DMS153 treated with DMSO at 0.1 percent for 48 hours (cell line): ENCODE data around the gene ASAP3.
"Not testable (repeated sequence)": the region's sequence is repeated elsewhere in the genome, so short reads cannot be mapped to it uniquely, and the experiment has no call there.

ENCODE experiments used
- DNase-seq: peaks from one replicate; lab custom pipeline; 2025; ENCODE audit not compliant: unreplicated experiment; lab: John Stamatoyannopoulos, UW

Gene ASAP3

GRCh38 chr1:23399229-23399628, 84.8 kb downstream of the ASAP3 start:
- no peak for DNase-seq

GRCh38 chr1:23397908-23398307, 86.1 kb downstream of the ASAP3 start:
- no peak for DNase-seq

GRCh38 chr1:23396380-23396779, 87.6 kb downstream of the ASAP3 start:
- DNase-seq = no peak

DNA sequence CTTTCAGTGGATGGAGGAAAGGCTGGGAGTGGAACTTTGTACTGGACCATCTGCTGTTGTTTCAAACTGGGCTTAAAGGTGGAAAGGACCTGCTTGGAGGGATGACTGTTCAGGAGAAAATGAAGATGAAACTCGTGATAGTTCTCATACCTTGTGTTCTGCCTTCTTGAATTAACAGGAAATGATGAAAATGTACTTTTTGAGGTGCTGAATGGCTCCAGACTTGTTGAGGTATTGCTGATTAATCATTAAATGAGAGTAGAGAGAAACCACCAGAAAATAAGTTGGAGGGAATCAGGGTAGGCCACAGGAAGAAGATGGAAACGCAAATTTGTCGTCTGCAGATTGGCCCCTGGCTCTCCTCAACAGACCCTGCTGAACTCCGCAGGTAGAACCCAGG, 88.1 kb downstream of the ASAP3 start:
- no peak for DNase-seq

- DNase-seq = no peak
These were observed 88.7 kb downstream of the ASAP3 start for GRCh38 chr1:23395154-23395724.

- DNase-seq = no peak
These were observed 89.3 kb downstream of the ASAP3 start for GRCh38 chr1:23394684-23395083.

DNA sequence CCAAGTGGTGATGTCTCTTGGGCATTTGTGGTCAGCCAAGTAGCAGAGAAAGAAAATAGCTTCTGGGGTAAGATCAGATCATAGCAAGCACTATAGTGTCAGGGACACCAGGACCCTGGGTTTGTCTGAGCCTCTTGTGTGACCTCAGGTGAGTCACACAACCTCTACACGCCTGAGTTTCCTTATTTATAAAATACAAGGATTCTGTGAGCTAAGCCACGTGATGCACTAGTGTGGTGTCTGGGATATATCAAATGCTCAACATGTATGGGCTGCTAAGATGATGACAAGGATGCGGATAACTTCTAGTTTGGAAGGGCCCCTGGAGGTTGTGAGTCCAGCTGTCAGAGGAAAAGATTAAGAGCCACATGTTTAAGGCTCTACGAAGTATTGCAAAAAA, 89.8 kb downstream of the ASAP3 start:
- DNase-seq = no peak

DNA sequence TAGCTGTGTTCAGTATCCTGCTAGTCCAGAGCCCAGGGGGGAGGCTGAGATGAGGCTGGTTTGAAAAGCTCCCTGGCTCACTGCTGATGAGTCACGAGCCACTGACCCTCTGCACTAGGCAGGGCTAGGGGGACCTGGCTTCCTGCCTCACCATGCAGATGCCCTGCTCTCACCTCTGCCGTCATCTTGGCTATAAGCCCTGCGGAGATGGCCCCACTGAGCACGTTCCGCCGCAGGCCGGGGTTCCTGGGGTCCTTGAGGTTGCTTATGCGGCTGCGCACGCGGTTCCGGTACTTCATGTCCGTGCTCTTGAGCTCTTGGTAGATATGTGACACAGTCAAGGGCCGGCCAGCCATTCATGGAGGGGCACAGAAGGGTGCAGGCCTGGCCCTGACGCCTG, 90.3 kb downstream of the ASAP3 start:
- no peak for DNase-seq

DNA sequence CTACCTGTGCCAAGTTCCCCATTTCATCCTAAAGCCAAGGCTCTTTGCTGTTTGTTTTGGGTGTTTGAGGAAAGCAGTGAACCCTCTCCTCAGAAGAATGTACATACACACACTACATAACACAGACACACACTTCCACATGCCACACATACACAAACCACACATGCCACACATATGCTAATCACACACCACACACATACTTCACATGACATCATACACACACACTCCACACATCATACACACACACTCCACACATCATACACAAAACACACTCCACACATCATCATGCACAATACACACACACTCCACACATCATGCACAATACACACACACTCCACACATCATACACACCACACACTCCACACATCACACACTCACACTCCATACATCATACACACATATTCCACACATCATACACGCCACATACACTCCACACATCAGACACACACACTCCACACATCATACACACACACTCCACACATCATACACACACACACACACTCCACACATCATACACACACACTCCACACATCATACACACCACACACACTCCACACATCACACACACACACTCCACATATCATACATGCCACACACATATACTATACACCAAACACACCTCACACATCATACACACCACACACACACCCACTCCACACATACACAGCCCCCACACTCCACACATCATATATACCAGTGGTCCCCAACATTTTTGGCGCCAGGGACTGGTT, 91.7 kb downstream of the ASAP3 start:
- no peak for DNase-seq

DNA sequence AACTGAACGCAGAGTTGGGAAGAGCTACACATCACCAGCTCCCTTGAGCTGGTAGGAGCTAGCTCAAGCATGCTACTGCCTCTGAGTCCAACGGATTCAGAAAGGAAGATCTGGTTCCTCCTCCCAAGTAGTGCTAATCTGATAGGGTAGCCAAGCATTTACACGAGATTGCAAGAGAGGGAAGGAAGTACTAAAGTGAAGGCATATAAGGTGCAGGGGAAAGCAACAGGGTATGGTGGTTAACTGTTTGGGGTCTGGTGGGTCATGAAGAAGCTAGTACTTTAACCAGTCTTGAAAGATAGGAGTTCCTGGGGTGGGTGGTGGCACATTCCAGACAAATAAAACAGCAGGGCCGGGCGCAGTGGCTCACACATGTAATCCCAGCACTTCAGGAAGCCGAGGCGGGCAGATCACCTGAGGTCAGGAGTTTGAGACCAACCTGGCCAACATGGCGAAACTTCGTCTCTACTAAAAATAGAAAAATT, 94.1 kb downstream of the ASAP3 start:
- DNase-seq = no peak

DNA sequence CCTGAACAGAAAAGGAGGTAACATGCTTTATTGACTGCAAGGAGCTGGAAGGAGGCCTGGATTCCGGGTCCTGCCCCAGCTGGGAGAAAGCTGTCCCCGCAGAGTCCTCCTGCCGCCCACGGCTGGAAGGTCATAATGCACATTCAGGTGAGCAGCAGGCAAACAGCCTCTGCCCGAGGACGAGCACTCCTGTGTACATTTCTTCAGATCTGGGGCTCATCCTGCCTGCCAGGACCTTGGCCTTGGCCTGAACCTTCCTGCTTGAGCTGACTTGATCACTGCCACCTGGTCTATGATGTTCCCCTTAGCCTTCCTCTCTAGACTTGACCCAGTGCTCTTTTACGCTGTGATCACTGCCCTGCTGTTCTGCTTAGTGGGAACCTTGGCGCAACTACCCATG, 96.5 kb downstream of the ASAP3 start:
- DNase-seq = no peak

DNA sequence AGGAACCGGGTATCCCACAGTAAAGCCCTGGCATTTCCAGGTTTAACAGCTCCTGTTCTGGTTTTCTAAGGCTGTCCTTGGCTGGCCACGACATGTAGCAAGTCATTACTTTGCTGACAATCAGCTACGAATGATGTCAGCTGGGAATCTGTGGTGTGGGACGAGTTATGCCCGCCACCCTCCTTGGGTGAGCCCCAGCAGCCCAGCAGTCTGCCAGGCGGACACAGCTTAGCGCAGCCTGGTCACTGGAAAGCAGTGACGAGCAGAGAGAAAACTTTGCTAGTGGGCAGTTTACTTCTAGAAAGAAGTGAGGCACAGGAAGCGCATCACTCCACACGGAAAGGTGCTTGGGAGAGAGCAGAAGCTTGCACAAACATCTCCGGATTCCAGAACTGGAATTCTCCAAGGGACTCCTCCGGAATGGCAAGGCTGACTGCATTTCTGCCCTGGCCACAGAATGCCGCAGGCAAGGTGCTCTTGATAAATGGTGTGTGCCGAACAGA, 98.8 kb downstream of the ASAP3 start:
- DNase-seq = no peak

GRCh38 chr1:23384312-23385058, 99.5 kb downstream of the ASAP3 start:
- DNase-seq = no peak

DNA sequence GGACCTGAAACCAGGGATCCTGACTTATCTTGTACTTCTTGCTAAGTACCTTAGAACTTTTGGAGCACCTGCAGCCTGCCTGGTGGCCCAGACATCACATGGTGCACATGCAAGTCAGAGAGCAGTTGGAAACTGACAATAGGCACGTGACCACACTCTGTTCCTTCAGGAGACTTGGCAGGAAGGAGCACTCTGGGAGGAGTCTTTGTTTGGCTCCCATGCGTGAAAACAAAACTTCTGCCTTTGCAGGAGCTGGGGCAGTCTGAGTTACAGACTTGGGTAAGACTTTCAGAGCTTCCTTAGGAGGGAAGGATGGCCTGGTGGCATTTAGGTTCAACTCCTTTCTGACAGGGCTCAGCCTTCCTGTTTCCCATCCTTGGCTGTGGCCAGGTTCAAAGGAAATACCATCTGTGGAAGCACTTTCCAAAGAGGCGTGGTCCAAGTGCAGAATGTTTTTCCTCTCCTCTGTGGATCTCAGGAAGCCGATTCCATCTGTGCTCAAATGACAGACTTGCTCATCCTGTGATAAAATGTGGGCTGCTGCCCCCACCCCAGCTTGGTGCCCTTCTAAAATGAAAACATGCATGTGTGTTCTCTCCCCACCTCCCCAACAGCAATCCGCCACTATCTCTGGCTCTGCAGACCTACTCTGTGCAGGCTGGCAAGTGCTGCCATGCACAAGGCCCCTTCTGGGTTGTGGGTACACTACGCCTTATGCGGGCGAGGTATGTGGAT, 100.2 kb downstream of the ASAP3 start:
- DNase-seq = no peak

DNA sequence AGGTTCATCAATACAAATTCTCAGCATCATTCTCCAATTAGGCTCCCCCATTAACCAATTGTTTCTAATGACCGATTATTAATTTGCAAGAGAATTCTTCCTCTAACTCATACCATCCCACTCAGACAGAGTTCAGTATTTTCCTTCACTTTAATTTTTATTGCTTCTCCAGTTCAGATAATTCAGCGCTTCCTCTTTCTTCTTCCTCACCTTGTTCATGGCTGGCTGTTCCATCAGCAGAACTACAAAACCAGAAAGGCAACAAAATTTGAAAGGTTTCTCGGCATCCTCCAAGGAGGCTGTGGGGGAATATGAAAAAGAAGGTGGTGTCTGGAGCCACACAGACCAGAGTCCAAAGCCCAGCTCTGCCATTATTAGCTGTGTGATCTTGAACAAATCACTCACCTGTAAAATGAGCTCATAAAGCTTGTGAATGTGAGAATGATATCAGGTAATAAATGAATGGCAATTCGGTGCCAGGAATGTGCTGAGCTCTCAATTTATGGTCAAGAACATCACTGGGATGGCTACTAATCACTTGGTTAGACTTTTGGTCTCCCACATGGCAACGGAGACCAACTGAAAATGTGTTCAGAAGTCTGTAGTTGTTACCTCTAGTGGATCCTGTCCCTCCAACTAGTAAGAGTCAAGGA, 102.6 kb downstream of the ASAP3 start:
- no peak for DNase-seq

- DNase-seq = no peak
These were observed 103.3 kb downstream of the ASAP3 start for GRCh38 chr1:23380719-23381118.

DNA sequence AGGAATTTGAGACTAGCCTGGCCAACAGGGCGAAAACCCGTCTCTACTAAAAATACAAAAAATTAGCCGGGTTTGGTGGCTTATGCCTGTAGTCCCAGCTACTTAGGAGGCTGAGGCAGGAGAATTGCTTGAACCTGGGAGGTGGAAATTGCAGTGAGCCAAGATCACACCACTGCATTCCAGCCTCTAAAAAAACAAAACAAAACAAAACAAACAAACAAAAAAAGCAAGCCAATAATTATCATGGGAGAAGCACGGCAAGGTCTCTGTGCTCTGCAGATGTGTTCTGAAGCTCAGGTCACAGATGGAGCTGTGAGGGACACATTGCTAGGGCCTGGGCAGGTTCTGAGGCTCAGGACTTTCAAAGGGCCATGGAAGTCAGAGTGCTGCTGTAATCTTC, 103.7 kb downstream of the ASAP3 start:
- DNase-seq = not testable (repeated sequence)
